ENCODE data around the gene CHADL.

DNA sequence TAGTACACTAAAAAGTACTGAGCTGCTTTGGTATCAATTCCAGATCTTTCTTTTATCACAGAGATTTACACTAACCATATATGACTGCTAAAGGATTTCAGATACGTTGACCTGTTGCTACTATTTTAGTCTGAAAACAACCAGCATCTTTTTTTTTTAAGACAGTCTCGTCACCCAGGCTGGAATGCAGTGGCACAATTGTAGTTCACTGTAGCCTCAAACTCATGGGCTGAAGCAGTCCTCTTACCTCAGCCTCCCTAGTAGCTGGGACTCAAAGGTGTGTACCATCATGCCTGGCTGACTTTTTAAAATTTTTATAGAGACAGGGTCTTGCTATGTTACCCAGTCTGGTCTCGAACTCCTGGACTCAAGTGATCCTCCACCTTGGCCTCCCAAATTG, 59.8 kb downstream of the CHADL start:
- TF ChIP-seq POLR2A (IDR thresholded peaks at IDR 0.05) = no peak
- TF ChIP-seq, protein P1, sequence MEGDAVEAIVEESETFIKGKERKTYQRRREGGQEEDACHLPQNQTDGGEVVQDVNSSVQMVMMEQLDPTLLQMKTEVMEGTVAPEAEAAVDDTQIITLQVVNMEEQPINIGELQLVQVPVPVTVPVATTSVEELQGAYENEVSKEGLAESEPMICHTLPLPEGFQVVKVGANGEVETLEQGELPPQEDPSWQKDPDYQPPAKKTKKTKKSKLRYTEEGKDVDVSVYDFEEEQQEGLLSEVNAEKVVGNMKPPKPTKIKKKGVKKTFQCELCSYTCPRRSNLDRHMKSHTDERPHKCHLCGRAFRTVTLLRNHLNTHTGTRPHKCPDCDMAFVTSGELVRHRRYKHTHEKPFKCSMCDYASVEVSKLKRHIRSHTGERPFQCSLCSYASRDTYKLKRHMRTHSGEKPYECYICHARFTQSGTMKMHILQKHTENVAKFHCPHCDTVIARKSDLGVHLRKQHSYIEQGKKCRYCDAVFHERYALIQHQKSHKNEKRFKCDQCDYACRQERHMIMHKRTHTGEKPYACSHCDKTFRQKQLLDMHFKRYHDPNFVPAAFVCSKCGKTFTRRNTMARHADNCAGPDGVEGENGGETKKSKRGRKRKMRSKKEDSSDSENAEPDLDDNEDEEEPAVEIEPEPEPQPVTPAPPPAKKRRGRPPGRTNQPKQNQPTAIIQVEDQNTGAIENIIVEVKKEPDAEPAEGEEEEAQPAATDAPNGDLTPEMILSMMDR (IDR thresholded peaks at IDR 0.05) = no peak

All from thyroid gland (tissue), 4 donors.